HG02938 (cell line): ENCODE results near the gene FAM131A.

Experiments
- ATAC-seq: cut with Tn5 transposase; IDR thresholded peaks from one replicate; pipeline ENCODE4 v1.9.1; 2021; ENCODE audit warnings: mild to moderate bottlenecking, moderate library complexity; ENCODE audit not compliant: unreplicated experiment

The FAM131A gene

GRCh38 chr3:184388936-184389230 is 51.5 kb downstream of the FAM131A start:
- no peak for ATAC-seq

DNA sequence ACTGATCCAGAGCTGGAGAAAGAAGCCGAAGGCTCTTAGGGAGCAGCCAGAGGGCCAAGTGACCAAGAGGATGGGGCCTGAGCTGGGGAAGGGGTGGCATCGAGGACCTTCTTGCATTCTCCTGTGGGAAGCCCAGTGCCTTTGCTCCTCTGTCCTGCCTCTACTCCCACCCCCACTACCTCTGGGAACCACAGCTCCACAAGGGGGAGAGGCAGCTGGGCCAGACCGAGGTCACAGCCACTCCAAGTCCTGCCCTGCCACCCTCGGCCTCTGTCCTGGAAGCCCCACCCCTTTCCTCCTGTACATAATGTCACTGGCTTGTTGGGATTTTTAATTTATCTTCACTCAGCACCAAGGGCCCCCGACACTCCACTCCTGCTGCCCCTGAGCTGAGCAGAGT is 52.0 kb downstream of the FAM131A start:
- ATAC-seq = no peak

- no peak for ATAC-seq
These were observed 52.6 kb downstream of the FAM131A start for GRCh38 chr3:184389935-184390528.

DNA sequence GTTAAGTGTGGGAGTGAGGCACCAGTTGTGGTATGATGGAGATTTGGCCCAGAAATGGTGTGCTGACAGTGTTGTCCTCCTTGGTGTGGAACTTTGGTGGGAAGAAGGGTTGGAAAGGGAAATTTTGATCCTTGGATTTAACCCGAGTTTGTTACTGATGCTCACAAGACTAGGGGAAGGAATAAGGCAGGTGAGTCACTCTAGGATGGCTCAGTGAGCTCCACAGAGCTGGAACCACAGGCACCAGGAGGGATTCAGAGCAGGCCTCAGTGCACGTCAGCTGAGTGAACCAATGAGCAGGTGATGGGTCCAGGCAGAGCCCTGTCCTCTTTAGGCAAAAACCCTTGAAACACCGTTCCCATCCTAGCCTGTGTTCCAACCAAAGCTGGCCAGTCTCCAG is 53.9 kb downstream of the FAM131A start:
- no peak for ATAC-seq

GRCh38 chr3:184395320-184395660 is 57.9 kb downstream of the FAM131A start:
- no peak for ATAC-seq
